Measurements from ENCODE around the gene ABCA12.

GRCh38 chr2:215028231-215028630 lies 110.2 kb downstream of the ABCA12 start:
- TF ChIP-seq, protein P1, sequence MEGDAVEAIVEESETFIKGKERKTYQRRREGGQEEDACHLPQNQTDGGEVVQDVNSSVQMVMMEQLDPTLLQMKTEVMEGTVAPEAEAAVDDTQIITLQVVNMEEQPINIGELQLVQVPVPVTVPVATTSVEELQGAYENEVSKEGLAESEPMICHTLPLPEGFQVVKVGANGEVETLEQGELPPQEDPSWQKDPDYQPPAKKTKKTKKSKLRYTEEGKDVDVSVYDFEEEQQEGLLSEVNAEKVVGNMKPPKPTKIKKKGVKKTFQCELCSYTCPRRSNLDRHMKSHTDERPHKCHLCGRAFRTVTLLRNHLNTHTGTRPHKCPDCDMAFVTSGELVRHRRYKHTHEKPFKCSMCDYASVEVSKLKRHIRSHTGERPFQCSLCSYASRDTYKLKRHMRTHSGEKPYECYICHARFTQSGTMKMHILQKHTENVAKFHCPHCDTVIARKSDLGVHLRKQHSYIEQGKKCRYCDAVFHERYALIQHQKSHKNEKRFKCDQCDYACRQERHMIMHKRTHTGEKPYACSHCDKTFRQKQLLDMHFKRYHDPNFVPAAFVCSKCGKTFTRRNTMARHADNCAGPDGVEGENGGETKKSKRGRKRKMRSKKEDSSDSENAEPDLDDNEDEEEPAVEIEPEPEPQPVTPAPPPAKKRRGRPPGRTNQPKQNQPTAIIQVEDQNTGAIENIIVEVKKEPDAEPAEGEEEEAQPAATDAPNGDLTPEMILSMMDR (IDR thresholded peaks at IDR 0.05) = no peak
- TF ChIP-seq EP300 (IDR thresholded peaks at IDR 0.05) = no peak

All from tibial nerve (tissue), 4 donors.